NCI-H146 treated with DMSO at 0.1 percent for 48 hours (cell line): ENCODE measurements around the gene ARAP1.
A peak's percentile ranks its signal among the peaks of the same experiment; 100 is the strongest.

ENCODE experiments used
- DNase-seq: peaks from one replicate; lab custom pipeline; 2025; ENCODE audit not compliant: unreplicated experiment; lab: John Stamatoyannopoulos, UW

The ARAP1 gene

DNA sequence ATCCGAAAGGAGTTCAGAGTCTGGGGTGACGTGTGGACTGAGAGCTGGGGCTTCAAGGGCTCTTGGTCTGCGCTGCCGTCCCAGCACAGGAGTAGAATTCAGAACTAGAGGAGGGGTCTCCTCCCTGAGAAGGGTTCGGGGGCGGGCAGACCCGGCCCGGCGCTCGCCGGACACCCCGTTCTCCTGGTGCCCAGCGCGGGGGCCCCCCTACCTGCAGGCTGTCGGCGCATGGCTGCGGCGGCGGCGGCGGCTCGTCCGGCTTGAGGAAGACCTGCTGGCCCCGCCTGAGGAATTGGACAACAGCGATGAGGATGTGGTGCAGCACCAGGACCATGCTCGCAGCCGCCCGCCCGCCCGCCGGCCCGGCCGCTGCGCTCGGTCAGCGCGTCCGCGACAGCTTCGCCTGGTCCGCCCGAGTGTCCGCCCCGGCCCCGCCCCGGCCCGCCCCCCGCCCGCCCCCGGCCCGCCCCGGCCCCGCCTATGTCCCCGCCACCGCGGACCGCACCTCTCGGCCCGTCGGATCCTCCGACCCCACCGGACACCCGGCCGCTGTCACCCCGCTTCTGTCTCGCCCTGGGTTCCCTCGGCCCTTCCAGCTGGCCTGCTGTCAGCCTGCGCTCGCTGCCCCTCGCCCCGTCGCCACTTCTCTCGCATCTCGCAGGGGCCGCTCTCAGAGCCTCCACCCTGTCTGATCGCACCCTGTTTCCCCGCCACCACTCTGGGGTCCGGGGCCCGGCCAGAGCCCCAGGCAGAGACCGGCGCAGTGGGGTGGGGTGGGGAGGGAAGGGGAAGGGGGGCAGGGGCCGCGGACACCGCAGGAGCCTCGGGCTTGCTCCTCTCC, 109.9 kb downstream of the ARAP1 start:
- no peak for DNase-seq

DNA sequence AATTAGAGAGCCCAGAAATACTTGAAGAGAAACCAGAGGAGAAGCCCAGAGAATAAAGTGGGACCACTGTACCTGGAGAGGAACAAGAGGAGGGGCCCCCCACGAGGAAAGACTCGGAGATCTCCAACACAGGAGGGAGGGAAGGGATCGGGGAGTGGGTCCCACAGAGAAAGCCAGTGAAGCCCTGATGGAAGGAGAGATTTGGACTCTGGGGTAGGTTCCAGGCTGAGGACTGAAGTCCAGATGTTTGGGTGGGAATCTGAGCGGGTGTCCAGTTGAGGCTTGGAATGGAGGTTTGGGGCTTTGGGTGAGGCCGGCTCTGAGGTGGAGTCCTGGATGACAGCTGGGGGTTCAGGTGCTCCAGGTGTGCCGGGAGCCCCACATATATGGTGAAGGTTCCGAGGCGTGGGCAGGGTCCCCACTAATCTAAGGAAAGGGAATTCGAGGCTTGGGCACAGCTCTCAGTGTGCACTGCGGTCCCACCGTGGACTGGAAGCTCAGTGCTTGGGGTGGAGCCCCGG, 110.6 kb downstream of the ARAP1 start:
- no peak for DNase-seq

- no peak for DNase-seq
These were observed 112.5 kb downstream of the ARAP1 start for GRCh38 chr11:72639502-72640375.

GRCh38 chr11:72637926-72638325, 114.3 kb downstream of the ARAP1 start:
- peak; percentile 25 for DNase-seq

GRCh38 chr11:72637198-72637597, 115.0 kb downstream of the ARAP1 start:
- no peak for DNase-seq

DNA sequence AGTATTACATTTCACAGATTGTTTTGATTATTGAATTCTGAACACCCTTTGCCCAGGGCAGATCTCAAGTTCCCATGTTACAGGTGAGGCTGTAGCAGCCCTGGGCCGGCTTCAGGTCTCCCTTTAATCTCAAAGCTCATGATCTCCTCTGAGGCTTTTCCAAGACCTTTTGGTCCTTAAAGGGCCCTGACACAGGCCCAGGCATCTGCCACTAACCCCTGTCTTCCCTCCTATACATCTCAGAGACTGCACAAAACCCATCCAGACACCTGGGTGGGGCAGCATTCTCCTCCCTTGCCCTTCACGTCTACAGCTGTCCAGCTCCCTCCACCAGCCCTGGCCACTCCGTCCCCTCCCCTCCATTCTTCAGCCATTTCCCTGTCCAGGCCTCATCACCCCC, 115.8 kb downstream of the ARAP1 start:
- DNase-seq: no peak

DNA sequence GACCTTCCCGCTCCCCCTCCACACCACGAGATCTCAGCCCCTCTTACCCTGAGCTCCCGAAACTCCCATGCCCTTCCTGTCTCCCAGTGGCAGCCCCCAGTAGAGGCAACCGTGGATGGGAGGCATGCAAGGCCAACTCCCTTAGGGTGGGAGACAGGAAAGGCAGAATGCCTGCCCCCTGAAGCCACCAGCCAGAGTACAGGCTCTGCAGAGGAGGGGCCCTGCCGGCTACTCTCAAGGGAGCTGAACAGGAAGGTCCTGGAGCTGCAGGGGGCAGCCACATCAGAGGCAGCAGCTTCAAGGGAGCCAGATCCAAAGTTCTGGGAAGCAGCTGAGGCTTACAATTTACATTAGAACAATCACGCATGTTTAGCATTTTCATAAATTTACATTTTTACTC, 116.3 kb downstream of the ARAP1 start:
- no peak for DNase-seq

- no peak for DNase-seq
These were observed 116.8 kb downstream of the ARAP1 start for GRCh38 chr11:72635309-72635915.
